ENCODE results near the gene CC2D1B. TPM values are rescaled to one million over a fixed set of nuclear protein-coding genes. Genes with fewer than 3 reads are reported as not detected.

CC2D1B gene
- total and polyA plus RNA-seq, 4 donors: 21.1 to 54.6 (median 34.8) TPM

DNA sequence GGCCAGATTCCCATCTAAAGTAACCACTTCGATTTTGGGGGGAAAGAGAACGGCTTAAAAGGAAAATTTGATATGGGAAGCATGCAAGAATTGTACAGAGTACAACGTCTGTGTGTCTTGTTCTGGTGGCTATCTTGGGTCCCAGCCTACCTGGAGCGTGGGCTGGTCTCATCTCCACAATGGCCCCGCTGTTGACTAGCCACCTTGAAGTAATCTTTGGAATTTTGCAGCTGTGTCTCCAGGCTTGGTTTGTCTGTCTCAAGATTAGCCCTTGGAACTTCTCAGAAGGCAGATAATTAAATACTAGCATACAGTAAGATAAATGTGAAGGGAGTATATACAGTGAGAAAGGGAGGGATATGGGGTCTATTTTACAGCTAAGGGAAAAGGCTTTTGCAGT lies 1.3 kb upstream of the CC2D1B start:
- Histone ChIP-seq H3K27me3 (ENCODE audit: control insufficient read depth in 3 of 3, insufficient read depth in 3 of 3, low read length in 2 of 3) (peaks cover 0 to 6% (median 0%) of the 10 kb centered on the region in 3 donors), H3K4me1 (ENCODE audit: control insufficient read depth in 5 of 5, insufficient read depth in 5 of 5, low read length in 5 of 5) (peaks cover 0 to 15% (median 5%) of the 10 kb centered on the region in 5 donors), H3K36me3 (ENCODE audit: control insufficient read depth in 4 of 4, insufficient read depth in 4 of 4, low read length in 4 of 4) (peaks cover 0 to 8% (median 5%) of the 10 kb centered on the region in 4 donors), H3K9ac (ENCODE audit: insufficient read depth in 1 of 2, low read length in 2 of 2) (no peak overlapping the region), H3K27ac (ENCODE audit: low read depth in 1 of 2, low read length in 1 of 2) (no peak overlapping the region), H3K4me3 (no peak overlapping the region), H3K9me3 (ENCODE audit: control insufficient read depth in 4 of 4, insufficient read depth in 3 of 4, low read length in 3 of 4) (no peaks in the 10 kb centered on the region)
- WGBS, 2 donors: 91 to 96% methylated on average over 5 of the region's 5 CpGs
- ATAC-seq (ENCODE audit: insufficient read depth, low FRiP score) (no peak), DNase-seq (no peak)
- TF ChIP-seq, protein P1, sequence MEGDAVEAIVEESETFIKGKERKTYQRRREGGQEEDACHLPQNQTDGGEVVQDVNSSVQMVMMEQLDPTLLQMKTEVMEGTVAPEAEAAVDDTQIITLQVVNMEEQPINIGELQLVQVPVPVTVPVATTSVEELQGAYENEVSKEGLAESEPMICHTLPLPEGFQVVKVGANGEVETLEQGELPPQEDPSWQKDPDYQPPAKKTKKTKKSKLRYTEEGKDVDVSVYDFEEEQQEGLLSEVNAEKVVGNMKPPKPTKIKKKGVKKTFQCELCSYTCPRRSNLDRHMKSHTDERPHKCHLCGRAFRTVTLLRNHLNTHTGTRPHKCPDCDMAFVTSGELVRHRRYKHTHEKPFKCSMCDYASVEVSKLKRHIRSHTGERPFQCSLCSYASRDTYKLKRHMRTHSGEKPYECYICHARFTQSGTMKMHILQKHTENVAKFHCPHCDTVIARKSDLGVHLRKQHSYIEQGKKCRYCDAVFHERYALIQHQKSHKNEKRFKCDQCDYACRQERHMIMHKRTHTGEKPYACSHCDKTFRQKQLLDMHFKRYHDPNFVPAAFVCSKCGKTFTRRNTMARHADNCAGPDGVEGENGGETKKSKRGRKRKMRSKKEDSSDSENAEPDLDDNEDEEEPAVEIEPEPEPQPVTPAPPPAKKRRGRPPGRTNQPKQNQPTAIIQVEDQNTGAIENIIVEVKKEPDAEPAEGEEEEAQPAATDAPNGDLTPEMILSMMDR (IDR thresholded peaks at IDR 0.05; ENCODE audit: control extremely low read depth, extremely low read depth): no peak

DNA sequence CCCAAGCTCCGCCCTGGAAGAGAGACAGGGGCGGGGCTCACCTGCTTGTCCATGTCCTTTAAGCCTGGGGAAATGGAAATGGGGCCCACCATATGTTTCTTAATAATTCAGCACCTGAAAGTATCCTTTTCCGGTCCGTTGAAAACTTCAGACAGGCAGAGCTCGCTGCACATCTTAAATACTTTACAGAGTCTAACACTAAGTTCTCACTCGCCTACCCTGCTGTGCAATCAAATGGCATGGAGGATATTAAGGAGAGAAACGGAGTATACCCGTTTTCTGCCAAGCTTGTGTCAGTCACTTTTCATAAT lies 467 bp upstream of the CC2D1B start:
- Histone ChIP-seq H3K27ac (ENCODE audit: low read depth in 1 of 2, low read length in 1 of 2) (peak overlapping the region; percentile 88 to 98), H3K4me3 (peak overlapping the region; percentile 94), H3K4me1 (ENCODE audit: control insufficient read depth in 5 of 5, insufficient read depth in 5 of 5, low read length in 5 of 5) (peaks cover 0 to 15% (median 5%) of the 10 kb centered on the region in 5 donors), H3K27me3 (ENCODE audit: control insufficient read depth in 3 of 3, insufficient read depth in 3 of 3, low read length in 2 of 3) (peaks cover 0 to 6% (median 0%) of the 10 kb centered on the region in 3 donors), H3K36me3 (ENCODE audit: control insufficient read depth in 4 of 4, insufficient read depth in 4 of 4, low read length in 4 of 4) (peaks cover 4 to 14% (median 12%) of the 10 kb centered on the region in 4 donors), H3K9ac (ENCODE audit: insufficient read depth in 1 of 2, low read length in 2 of 2) (no peak overlapping the region), H3K9me3 (ENCODE audit: control insufficient read depth in 4 of 4, insufficient read depth in 3 of 4, low read length in 3 of 4) (no peaks in the 10 kb centered on the region)
- TF ChIP-seq, protein P1 (IDR thresholded peaks at IDR 0.05; ENCODE audit: control extremely low read depth, extremely low read depth): no peak
- no peak for ATAC-seq (ENCODE audit: insufficient read depth, low FRiP score)
- WGBS, 2 donors: 15 to 21% methylated on average over 8 of the region's 8 CpGs
- DNase-seq: no peak

DNA sequence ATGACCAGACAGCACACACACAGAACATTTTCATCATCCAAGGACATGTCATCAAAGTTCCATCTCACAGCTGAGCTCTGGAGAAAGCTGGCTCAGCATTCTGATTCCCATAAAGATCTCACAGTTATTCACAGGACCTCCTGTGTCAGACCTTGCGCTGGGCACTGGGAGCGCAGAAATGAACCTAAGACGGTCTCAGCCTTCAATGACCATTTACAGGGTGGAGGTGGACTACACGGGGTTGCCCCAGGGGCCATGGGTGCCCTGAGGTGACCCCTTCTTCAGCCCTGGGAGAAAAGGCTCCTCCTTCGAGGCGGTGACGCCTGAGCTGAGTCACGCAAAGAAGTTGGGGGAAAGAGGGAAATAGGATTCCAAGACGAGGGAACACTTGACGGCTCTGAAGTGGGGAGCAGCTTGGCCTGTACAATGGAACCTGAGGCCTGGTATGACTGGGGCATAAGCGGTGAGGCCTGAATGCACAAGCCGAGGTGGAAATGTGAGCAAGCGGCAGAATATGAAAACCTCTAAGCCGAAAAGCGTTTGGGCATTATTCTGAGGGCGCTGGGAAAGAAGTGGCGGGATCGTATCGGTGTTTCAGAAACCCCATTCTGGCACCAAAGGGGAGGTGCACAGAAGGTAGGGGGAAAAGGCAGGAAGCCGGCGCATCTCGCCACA lies 797 bp downstream of the CC2D1B start:
- H3K9ac ChIP-seq (ENCODE audit: insufficient read depth in 1 of 2, low read length in 2 of 2): peak overlapping the region; percentile 59 to 81
- WGBS, 2 donors: 8 to 9% methylated on average over 22 of the region's 22 CpGs
- peak; percentile 45 to 47 (median 45) for DNase-seq
- peaks cover 0 to 6% (median 0%) of the 10 kb centered on the region in 3 donors for H3K27me3 ChIP-seq (ENCODE audit: control insufficient read depth in 3 of 3, insufficient read depth in 3 of 3, low read length in 2 of 3)
- peaks cover 10 to 25% (median 23%) of the 10 kb centered on the region in 4 donors for H3K36me3 ChIP-seq (ENCODE audit: control insufficient read depth in 4 of 4, insufficient read depth in 4 of 4, low read length in 4 of 4)
- peaks cover 0 to 15% (median 5%) of the 10 kb centered on the region in 5 donors for H3K4me1 ChIP-seq (ENCODE audit: control insufficient read depth in 5 of 5, insufficient read depth in 5 of 5, low read length in 5 of 5)
- peak overlapping the region; percentile 94 for H3K4me3 ChIP-seq
- peak; percentile 19 for ATAC-seq (ENCODE audit: insufficient read depth, low FRiP score)
- peak overlapping the region; percentile 88 to 98 for H3K27ac ChIP-seq (ENCODE audit: low read depth in 1 of 2, low read length in 1 of 2)
- H3K9me3 ChIP-seq (ENCODE audit: control insufficient read depth in 4 of 4, insufficient read depth in 3 of 4, low read length in 3 of 4): no peaks in the 10 kb centered on the region
- TF ChIP-seq, protein P1 (IDR thresholded peaks at IDR 0.05; ENCODE audit: control extremely low read depth, extremely low read depth): no peak

Data from lung (tissue), 12 donors.